Raji (cell line): ENCODE results near the gene UGDH.

Experiments
- POLR2A ChIP-seq: IDR thresholded peaks from 2 replicates; pipeline ENCODE4 v1.6.1; 2011; ENCODE audit warnings: low read depth, low read length, control low read depth; ENCODE audit not compliant: insufficient read depth

The UGDH gene

GRCh38 chr4:39505581-39505980 lies 21.7 kb downstream of the UGDH start:
- TF ChIP-seq POLR2A = no peak

GRCh38 chr4:39504538-39504937 lies 22.7 kb downstream of the UGDH start:
- TF ChIP-seq POLR2A = no peak

- no peak for TF ChIP-seq POLR2A
Observed at GRCh38 chr4:39502019-39502663, 25.1 kb downstream of the UGDH start.

- TF ChIP-seq POLR2A = no peak
Observed at GRCh38 chr4:39498727-39499020, 28.6 kb downstream of the UGDH start.

- no peak for TF ChIP-seq POLR2A
Observed at GRCh38 chr4:39497909-39498726, 29.1 kb downstream of the UGDH start.

GRCh38 chr4:39495446-39496213 lies 31.6 kb downstream of the UGDH start:
- TF ChIP-seq POLR2A = no peak

GRCh38 chr4:39494354-39494753 lies 32.9 kb downstream of the UGDH start:
- no peak for TF ChIP-seq POLR2A

- TF ChIP-seq POLR2A = no peak
Observed at GRCh38 chr4:39490322-39490721, 36.9 kb downstream of the UGDH start.

GRCh38 chr4:39486221-39486804 lies 40.9 kb downstream of the UGDH start:
- no peak for TF ChIP-seq POLR2A

GRCh38 chr4:39484582-39485272 lies 42.5 kb downstream of the UGDH start:
- TF ChIP-seq POLR2A = no peak

GRCh38 chr4:39480902-39481695 lies 46.1 kb downstream of the UGDH start:
- TF ChIP-seq POLR2A = no peak

- no peak for TF ChIP-seq POLR2A
Observed at GRCh38 chr4:39480251-39480650, 47.0 kb downstream of the UGDH start.

GRCh38 chr4:39476187-39476895 lies 50.9 kb downstream of the UGDH start:
- TF ChIP-seq POLR2A = no peak

- no peak for TF ChIP-seq POLR2A
Observed at GRCh38 chr4:39472396-39472795, 54.8 kb downstream of the UGDH start.
